GM12874 (cell line): ENCODE results near the gene PRM3.

ENCODE experiments used
- TF ChIP-seq, protein P1 (sequence below): IDR thresholded peaks from 2 replicates; pipeline ENCODE4 v1.5.1; 2011; ENCODE audit warnings: low read depth, mild to moderate bottlenecking, control low read depth, low read length, moderate library complexity; ENCODE audit not compliant: insufficient read depth

PRM3 gene

DNA sequence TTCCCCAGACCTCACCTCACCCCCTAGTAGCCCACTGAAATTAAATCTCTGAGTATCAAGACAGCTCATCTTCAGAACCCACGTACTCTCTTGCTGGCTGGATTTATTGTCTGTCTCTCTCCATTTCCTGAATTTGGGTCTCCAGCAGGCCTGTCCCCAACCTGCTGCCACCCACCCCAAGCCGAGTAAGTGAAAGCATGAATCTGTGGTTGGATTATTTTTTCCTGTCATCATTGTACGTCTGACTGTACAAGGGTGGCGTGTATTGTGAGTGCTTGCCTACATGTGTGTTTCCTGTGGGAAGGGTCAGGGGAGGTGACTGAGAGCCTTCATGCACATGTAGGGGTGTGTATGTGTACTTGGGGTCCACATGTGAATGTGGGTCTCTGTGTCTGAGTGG lies 9.7 kb downstream of the PRM3 start:
- TF ChIP-seq, protein P1, sequence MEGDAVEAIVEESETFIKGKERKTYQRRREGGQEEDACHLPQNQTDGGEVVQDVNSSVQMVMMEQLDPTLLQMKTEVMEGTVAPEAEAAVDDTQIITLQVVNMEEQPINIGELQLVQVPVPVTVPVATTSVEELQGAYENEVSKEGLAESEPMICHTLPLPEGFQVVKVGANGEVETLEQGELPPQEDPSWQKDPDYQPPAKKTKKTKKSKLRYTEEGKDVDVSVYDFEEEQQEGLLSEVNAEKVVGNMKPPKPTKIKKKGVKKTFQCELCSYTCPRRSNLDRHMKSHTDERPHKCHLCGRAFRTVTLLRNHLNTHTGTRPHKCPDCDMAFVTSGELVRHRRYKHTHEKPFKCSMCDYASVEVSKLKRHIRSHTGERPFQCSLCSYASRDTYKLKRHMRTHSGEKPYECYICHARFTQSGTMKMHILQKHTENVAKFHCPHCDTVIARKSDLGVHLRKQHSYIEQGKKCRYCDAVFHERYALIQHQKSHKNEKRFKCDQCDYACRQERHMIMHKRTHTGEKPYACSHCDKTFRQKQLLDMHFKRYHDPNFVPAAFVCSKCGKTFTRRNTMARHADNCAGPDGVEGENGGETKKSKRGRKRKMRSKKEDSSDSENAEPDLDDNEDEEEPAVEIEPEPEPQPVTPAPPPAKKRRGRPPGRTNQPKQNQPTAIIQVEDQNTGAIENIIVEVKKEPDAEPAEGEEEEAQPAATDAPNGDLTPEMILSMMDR, result no peak

DNA sequence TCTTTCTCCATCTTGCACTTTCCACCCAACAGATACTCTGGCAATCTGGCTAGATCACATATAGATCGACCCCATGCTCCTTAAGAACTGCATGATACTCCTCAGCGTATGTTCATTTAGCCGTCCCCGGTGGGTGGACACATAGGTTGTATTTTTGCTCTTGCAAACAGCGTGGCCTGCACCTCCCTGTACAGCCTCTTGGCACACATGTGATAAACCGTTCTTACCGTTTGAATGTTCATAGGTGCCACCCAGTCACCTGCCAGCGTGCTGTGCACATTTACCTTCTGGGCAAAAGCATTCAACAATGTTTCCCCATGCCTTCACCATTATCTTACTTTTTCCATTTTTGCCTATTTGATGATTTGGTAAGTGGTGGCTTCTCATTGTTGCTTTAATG lies 10.5 kb downstream of the PRM3 start:
- TF ChIP-seq, protein P1, result no peak

DNA sequence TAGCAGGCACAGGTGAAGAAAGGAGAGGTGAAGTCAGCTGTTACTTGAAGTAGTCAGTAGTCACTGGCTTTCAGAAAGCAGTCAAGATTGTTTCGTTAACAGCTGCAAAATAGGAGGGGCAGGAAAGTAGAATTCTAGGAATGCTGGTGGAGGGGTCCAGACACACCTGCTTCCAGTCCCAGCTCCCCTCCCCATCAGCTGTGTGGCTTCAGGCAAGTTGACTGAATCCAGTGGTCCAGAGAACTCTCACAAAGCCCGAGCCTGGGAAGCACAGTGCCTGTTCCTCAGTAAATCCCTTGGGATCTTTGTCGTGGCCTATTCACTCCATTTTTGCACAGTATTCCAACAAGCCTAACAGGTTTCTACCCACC lies 12.8 kb downstream of the PRM3 start:
- TF ChIP-seq, protein P1, result no peak

DNA sequence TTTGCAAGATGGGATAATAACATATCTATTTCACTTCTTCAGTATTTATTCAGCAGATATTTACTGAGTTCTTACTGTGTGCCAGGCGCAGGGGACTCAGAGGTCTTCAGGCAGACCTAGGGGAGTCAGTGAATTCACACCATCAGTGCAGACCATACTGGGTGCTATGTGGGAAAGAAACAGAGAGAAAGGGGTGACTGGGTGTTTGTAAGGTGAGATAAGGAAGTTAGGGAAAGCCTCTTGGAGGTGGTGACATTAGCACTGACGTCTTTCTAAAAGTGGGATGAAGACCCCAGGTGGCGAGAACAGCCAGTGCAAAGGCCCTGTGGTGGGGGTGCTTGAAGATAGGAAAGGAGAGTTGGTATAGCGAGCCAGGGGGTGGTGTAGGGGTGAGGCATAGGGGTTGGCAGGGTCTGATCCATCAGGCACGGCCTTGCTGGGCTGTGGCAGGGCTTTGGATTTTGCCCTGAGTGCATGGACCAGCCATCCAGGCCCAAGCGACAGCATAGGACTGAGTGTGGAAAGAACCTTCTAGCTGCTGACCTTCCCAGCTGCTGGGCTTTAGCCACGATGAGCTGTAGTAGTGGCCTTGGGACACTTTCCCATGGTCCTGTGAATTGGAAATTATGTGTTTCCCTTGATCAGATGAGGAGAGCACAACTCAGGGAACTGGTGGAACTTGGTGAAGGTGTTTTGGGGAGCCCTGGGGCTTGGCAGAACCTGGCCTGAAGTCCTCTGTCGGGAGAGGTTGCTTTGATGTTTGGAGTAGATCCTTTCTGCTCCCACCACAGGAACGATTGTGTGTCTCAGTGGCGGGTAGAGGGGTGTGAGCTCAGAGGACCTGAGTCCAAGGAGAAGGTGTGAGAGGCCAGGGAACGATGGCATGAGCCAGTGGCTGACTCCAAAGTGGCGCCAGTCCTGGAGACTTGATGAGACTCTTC lies 13.5 kb downstream of the PRM3 start:
- TF ChIP-seq, protein P1, result no peak

DNA sequence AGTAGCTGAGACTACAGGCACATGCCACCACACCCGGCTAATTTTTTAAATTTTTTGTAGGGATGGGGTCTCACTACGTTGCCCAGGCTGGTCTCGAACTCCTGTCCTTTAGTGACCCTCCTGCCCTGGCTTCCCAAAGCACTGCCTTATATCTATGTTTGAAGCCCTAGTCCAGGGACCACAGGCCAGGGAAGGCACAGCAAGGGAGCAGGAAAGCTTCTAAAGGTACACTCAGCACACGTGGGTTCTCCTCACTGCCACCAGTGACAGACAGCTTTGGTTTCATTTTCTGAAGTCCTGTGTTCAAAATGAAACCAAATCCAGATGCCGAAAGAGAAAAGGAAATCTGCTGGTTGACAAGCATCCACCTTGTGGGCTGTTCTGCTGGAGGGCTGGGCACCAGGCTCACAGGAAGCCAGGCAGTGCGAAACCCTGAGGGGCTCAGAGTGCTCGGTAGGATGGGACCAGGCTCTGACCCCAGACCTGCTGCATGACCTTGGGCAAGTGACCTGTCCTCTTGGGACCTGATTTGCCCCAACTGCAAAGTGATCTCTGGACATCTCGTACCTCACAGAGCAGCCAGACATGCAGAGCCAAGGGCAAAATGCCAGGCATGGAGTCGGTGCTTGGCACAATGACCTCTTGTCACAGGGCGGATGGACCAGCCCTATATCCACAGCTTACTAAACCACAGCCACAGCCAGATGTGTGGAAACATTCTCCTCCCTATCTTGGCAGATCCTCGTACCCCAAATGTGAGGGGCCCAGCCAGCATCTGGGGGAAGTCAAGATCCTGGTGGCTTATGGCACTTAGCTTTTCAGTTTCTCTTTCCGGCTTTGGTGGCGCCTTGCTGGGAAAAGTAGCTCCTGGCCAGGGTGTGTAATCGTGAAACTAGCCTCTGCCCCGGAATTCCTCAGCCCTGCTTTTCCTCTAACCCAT lies 14.6 kb downstream of the PRM3 start:
- TF ChIP-seq, protein P1, result no peak

DNA sequence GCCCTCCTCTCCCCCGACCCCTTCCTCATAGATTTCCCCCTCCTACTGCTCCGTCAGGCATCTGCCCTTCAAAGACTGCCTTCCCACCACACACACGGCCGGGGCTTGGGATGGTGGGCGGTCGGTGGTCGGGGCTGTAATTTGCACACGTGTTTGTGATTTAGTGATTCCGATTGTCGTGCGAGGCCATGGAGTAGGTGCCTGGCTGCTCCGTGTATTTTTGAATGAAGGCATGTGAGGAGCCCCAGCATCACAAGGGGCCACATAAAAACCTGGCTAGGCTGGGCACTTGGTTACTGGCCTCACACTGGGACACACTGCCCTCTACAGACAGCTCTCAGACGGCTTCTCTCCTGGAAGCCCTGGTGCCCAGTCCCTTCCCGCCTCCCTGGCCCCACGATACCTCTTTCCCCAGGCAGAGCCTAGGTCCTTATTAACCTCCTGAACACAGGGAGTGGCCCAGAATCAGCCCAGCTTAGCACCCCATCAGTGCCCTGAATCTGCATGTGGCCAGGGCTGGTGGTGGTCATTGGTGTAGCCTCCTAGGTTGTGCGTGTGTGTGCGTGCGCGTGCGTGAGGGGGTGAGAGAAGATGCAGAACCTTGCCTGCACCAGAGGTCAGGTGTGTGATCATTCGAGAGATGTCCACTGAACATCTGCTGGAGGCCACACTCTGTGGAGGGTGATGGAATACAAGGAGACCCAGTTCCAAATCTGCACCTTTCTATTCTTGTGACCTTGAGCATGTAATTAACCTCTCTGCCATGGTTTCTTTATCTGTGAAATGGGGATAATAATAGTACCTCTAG lies 16.1 kb downstream of the PRM3 start:
- TF ChIP-seq, protein P1, result peak; percentile 76
